HG03060 (cell line): ENCODE measurements around the gene PIK3CA.
"Not testable (repeated sequence)": the region's sequence is repeated elsewhere in the genome, so short reads cannot be mapped to it uniquely, and the experiment has no call there.

Experiments used
- ATAC-seq: cut with Tn5 transposase; IDR thresholded peaks from one replicate; pipeline ENCODE4 v1.9.1; 2021; ENCODE audit warnings: low read depth, moderate number of reproducible peaks; ENCODE audit not compliant: unreplicated experiment

Gene PIK3CA

DNA sequence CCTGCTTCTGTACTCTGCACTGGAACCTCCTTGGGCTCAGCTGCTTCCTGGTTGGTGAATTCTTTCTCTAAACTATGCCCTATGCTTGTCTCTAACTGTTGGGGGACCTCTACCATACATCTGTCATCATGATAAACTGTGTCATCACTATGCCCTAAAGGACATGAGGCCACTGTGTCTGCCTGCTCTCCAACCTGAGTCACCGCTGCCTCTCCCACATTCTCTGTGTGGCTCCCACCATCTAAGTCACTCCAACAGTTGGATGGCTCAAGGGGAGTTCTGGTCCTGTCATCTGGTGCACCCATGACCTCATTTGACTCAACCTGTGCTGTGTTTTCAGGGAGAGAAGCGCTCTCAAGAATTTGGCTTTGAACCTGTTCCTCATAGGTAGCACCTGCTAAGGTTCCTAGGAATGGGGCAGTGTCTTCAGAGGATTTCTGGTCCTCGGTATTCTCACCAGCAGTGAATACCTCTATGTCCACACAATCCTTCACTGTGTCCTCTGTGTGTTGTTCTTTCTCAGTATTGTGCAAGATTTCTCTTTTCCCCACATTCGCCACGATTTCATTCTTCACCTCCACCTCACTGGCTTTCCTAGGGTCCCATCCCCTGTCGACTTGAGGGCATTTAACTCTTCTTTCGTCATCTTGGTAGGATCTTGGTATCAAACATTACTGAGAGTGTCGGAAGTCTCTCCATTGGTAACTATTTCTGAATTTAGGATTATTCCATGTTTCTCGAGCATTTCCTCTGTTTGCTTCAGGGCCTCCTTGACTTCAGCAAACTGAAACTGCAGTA, 112.0 kb downstream of the PIK3CA start:
- ATAC-seq = not testable (repeated sequence)

DNA sequence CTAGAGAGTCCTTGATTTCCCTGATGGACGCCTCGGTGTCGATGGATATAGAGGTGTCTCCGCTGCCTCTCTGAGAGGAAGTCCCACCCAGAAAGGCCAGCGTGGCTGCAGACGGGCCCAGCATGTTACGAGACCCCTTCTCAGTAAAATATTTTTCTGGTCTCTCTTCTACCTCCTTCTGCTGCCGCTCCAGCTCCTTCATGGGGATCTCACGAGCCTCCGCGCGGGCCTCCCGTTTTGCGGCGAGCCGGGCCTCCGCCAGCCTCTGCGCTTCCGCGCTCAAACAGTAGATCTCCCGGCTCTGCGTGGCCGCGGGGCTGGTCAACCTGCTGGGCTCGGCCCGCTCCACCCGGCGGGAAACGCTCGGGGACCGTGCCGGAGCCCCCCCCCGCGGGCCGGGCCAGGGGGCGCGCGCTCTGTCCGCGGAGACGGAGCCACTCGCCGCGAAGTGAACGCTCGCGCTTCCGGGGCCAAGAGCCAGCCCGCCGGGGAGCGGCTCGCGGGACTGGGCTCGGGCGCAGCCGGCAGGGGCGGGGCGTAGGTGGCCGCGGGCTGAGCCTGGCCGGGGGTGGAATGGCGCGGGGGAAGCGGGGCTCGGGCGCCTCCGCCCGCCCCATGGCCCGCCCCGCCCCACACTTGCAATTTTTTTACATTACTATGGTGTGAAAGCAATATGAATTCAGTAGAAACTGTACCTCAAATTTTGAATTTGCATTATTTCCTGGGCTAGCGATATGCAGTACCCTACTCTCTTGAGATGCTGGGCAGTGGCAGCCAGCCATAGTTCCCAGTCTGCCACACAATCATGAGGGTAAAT, 113.0 kb downstream of the PIK3CA start:
- peak; percentile 38 for ATAC-seq

DNA sequence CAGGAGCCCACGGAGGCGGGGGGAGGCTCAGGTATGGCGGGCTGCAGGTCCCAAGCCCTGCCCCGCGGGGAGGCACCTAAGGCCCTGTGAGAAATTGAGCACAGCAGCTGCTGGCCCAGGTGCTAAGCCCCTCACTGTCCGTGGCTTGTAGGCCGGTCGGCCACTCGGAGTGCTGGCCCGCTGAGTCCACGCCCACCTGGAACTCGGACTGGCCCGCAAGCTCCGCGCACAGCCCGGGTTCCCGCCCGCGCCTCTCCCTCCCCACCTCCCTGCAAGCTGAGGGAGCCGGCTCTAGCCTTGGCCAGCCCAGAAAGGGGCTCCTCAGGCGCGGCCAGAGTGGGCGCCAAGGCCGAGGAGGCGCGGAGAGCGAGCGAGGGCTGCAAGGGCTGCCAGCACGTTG, 115.0 kb downstream of the PIK3CA start:
- no peak for ATAC-seq

DNA sequence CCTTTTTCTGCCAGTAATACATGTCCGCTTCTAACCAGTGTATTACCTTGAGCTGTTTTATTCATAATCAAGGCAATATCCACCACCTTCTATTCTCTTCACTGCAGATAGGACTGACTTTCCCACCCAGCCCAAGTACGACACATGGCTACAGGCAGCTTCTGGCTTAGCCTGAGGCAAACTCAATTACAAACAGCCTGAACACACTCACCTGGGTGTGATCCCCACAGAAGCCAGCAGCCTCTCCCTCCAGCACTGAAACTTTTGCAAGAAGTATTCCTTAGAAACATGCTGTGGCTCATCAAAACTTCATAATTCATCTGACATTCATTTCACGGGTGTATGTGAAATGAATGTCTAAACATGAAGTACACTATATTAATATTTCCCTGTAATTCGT, 116.3 kb downstream of the PIK3CA start:
- no peak for ATAC-seq

GRCh38 chr3:179265092-179265491, 116.9 kb downstream of the PIK3CA start:
- ATAC-seq = no peak

DNA sequence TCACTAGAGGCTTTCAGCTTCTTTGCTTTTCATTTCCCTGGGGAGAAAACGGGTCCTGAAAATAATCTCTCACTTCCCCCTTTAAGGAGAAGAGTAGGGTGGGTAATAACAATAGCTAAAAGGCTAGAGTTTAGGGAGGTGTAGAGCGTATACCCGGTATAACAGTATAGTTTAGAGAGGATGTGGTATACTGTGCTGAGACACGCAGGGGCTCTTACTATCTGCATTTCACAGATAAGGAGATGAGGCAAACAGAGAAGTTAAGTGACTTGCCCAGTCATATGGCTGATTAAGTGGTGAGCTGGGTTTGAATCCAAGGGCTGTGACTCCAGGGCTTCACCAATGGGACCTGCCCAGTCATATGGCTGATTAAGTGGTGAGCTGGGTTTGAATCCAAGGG, 117.7 kb downstream of the PIK3CA start:
- peak; percentile 53 for ATAC-seq

GRCh38 chr3:179266701-179267211, 118.6 kb downstream of the PIK3CA start:
- no peak for ATAC-seq

DNA sequence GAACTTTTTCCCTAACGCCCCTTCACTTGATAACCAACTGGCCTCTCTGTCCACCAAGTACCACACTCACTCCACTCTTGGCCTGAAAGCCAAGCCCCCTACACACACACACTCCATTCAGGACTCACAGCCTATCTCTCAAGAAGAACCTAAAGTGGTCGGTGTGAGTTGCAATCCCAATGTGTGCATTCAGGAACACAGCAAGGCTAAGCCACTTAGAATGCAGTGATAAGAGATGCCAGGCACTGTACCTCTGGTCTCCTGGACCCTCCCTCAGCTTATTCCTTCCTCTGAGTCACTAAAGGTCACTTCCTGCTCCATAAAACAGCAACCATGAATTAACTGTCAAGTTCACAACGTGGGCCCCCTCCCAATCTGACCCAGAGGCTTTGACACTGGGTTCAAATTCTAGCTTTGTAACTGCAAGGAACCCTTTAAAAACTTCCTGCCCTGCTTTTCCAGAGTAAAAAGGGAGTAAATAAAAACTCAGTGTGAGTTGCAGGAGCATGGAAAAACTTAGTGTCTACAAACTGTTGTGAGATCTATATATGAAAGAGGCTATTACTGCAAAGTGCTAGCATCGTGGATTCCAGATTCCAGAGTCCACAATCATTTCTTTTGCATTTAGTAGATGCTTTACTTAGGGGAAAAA, 120.4 kb downstream of the PIK3CA start:
- no peak for ATAC-seq

GRCh38 chr3:179269152-179269707, 121.1 kb downstream of the PIK3CA start:
- ATAC-seq = no peak

- no peak for ATAC-seq
Measured at GRCh38 chr3:179272385-179272784, 124.2 kb downstream of the PIK3CA start.

DNA sequence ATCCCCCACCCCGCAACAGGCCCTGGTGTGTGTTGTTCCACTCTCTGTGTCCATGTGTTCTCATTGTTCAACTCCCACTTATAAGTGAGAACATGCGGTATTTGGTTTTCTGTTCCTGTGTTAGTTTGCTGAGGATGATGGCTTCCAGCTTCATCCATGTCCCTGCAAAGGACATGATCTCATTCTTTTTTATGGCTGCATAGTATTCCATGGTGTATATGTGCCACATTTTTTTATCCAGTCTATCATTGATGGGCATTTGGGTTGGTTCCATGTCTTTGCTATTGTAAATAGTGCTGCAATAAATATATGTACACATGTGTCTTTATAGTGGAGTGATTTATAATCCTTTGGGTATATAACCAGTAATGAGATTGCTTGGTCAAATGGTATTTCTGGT, 126.3 kb downstream of the PIK3CA start:
- ATAC-seq = not testable (repeated sequence)

DNA sequence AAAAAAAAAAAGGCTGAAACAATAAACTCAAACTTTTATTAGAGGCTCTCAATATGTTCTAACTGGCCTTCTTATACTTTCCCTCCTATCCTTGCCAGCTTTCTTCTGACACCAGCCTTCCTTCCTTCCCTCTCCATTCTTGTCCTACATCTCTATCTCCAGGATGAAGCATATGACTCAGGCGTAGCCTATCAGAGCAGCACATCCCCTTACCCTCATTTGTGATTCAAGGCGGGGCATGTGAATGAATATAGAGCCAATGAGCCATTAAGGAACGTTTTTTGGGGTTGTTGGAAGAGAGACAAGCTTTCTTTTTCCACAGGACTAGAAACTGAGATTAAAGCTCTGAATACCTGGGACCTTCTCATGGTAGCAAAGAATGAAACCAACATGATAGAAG, 127.8 kb downstream of the PIK3CA start:
- ATAC-seq = no peak

- ATAC-seq = no peak
Measured at GRCh38 chr3:179276743-179277142, 128.6 kb downstream of the PIK3CA start.

GRCh38 chr3:179278151-179278550, 130.0 kb downstream of the PIK3CA start:
- ATAC-seq = no peak

DNA sequence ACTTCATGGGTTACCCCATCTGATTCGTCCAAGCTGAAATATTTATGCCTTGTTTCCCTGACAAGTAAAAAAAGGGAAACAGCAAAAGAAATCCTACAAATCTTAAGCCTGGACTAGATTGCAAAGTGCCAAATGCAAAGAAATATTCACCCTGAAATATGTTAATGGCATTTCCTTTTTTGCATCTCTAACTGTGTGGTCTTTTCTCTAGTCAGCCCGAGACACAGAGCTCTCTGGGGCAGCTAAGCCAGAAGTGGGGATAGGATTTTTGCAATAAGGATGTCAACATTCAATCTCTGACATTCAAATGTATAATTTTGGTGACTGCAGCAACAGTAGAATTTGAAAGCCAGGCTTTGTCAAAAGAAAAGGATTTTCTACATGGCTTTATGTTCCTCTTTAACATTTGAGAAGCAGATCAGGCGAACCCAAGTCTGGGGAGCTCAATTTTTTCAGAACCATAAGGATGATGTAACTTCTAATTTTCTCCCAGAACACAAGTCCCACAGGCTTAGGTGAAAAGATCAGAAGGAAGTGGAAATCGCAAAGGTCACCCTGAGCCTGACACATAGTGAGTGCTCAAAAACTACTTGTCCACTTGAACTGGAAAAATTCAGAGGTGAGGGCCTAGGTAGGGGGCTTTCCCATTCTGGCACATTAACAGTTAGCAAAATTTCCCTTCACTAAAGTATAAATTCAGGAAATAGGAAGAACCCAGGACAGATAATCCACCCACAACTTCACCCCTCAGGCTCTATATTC, 131.0 kb downstream of the PIK3CA start:
- ATAC-seq = no peak

DNA sequence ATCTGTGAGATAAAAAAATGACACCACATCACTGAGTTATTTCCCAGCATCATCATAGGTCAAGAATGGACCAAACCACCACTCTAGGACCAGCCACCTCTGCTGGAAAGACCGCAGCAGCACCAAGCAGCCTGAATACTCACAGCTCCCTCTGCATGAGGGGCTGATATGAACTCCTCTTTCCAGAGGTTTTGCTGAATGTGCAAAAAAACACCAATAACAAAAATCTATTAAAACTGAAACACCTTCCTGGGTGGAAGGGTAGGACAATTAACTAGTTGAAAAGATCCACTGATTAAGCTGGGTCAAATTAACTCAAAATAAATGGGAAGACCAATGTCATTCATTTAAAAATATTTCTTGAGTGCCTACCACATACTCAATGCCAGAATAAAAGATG, 131.7 kb downstream of the PIK3CA start:
- ATAC-seq = no peak

DNA sequence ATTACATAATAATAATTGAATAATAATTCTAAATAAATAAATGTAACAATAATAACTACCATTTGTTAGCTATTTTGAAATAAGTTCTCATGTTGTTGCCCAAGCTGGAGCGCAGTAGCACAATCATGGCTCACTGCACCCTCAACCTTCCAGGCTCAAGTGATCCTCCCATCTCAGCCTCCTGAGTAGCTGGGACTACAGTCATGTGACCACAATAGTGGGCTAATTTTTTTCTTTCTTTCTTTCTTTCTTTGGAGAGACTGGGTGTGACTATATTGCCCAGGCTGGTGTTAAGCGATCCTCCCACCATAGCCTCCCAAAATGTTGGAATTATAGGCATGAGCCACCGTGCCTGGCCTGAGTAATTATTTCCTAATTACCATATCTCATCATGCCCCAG, 133.7 kb downstream of the PIK3CA start:
- no peak for ATAC-seq

DNA sequence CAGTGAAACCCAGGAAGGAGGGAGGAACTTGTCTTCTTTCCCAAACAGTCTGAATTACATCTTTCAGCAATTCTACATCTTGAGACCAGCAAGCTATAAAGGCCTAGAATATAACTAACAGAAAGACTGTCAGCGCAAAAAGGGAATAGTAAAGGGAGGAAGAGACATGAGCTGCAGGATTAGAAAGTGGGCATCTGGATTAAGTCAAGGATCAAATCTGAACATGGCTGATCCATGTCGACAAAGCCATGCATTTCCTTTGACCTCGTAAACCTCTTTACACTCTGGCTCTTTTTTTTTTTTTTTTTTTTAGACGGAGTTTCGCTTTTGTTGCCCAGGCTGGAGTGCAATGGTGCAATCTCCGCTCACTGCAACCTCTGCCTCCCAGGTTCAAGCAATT, 138.2 kb downstream of the PIK3CA start:
- ATAC-seq = no peak

- no peak for ATAC-seq
Measured at GRCh38 chr3:179288845-179289244, 140.7 kb downstream of the PIK3CA start.

DNA sequence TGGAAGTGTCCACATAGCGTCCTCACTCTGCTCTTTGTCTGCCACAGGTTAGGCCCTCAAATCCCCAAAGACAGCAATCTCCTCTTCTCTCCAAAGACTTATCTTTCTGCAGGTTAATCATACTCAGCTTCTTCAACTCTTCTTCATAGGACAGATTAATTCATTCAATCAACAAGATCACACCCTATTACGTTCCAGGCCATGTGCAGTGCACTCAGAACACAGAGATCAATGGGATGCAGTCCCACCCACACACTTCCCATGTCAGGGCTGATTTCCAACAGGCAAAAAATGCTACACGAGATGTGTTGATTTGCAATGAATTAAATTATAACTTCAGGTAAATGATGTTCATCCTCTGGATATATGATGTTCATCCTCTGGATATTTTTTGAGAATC, 141.1 kb downstream of the PIK3CA start:
- no peak for ATAC-seq
